PC-3 (cell line): ENCODE results near the gene SLC6A18. TPM values are rescaled to one million over a fixed set of nuclear protein-coding genes. Genes with fewer than 3 reads are reported as not detected.

Experiments used
- ATAC-seq: fragments of 200-7000 bp; cut with Tn5 transposase; 2 replicates; pipeline ENCODE4 v1.9.1; 2020; ENCODE audit warnings: mild to moderate bottlenecking, moderate library complexity
- BruUV-seq: library from RNA; stranded (reverse); fragments of 400-500 nt; replicated peaks from 2 replicates; lab custom pipeline; 2021; lab: Mats Ljungman, UMichigan
- CTCF ChIA-PET: fragments of 300-600 bp; sonication (Branson Sonifier 250); formaldehyde crosslinking; loops from one replicate; lab custom pipeline; 2022; ENCODE audit warnings: antibody characterized with exemption; lab: Charles Lee
- POLR2A ChIA-PET: fragments of 300-600 bp; sonication (Branson Sonifier 250); formaldehyde crosslinking; loops from one replicate; lab custom pipeline; 2022; ENCODE audit warnings: antibody characterized with exemption; ENCODE audit not compliant: unreplicated experiment; lab: Charles Lee
- DNase-seq: peaks from one replicate; pipeline ENCODE4 v3.0.0-alpha.2; 2015
- H2AFZ ChIP-seq: fragments of 300-600 bp; sonication (generic); 2 replicates; pipeline ENCODE4 v1.6.0; 2016; ENCODE audit warnings: antibody characterized with exemption, low read length
- H3F3A ChIP-seq: fragments of 300-600 bp; sonication (generic); one replicate; pipeline ENCODE4 v1.6.0; 2017; ENCODE audit warnings: antibody characterized with exemption, low read length, control low read depth, mild to moderate bottlenecking; ENCODE audit not compliant: unreplicated experiment
- H3K27ac ChIP-seq: fragments of 300-600 bp; sonication (generic); 2 replicates; pipeline ENCODE4 v1.5.1; 2016; ENCODE audit warnings: mild to moderate bottlenecking, low read length
- H3K27me3 ChIP-seq: fragments of 300-600 bp; sonication (generic); 2 replicates; pipeline ENCODE4 v1.6.1; 2016; ENCODE audit warnings: low read length, mixed read lengths
- H3K36me3 ChIP-seq: fragments of 300-600 bp; sonication (generic); 2 replicates; pipeline ENCODE4 v1.6.1; 2016; ENCODE audit warnings: low read depth, mixed run types, low read length, mixed read lengths
- H3K4me1 ChIP-seq: fragments of 300-600 bp; sonication (generic); 2 replicates; pipeline ENCODE4 v1.5.1; 2016; ENCODE audit warnings: low read length; ENCODE audit not compliant: insufficient read depth
- H3K4me2 ChIP-seq: fragments of 300-600 bp; sonication (generic); 2 replicates; pipeline ENCODE4 v1.6.0; 2016; ENCODE audit warnings: low read length
- H3K4me3 ChIP-seq: fragments of 300-600 bp; sonication (generic); 2 replicates; pipeline ENCODE4 v1.5.1; 2016; ENCODE audit warnings: mild to moderate bottlenecking, low read length, mixed read lengths
- H3K79me2 ChIP-seq: fragments of 300-600 bp; sonication (generic); 2 replicates; pipeline ENCODE4 v1.6.1; 2017; ENCODE audit warnings: low read length, mixed read lengths
- H3K9ac ChIP-seq: fragments of 300-600 bp; sonication (generic); 2 replicates; pipeline ENCODE4 v1.6.0; 2016; ENCODE audit warnings: mild to moderate bottlenecking, low read length
- H3K9me2 ChIP-seq: fragments of 300-600 bp; sonication (generic); replicated peaks from 2 replicates; pipeline ENCODE4 v1.6.1; 2016; ENCODE audit warnings: mixed run types, low read length, mixed read lengths
- H3K9me3 ChIP-seq: fragments of 300-600 bp; sonication (generic); 2 replicates; pipeline ENCODE4 v1.6.1; 2016; ENCODE audit warnings: low read length, mixed read lengths
- H4K20me1 ChIP-seq: fragments of 300-600 bp; sonication (generic); 2 replicates; pipeline ENCODE4 v1.6.1; 2016; ENCODE audit warnings: low read length, mixed read lengths
- EZH2 ChIP-seq: fragments of 300-600 bp; sonication (generic); IDR thresholded peaks from one replicate; pipeline ENCODE4 v1.6.1; 2017; ENCODE audit warnings: antibody characterized with exemption, mild to moderate bottlenecking, low read length; ENCODE audit not compliant: unreplicated experiment
- EZH2phosphoT487 ChIP-seq: fragments of 300-600 bp; sonication (generic); IDR thresholded peaks from 2 replicates; pipeline ENCODE4 v1.6.1; 2018; ENCODE audit warnings: mild to moderate bottlenecking, antibody characterized with exemption, low read length, borderline replicate concordance
- intact Hi-C: fragments of 100-400 bp; cut with micrococcal nuclease; formaldehyde crosslinking; loops from 2 replicates; pipeline ENCODE4 v1.9.0; 2023
- total RNA-seq: library from RNA; depleted of rRNA; stranded (reverse); fragments of >200 nt; gene quantifications from 2 replicates; pipeline ENCODE4 v1.2.3, GENCODE V29; 2014
- TF ChIP-seq, protein P1 (sequence below): fragments of 300-600 bp; sonication (generic); conservative IDR thresholded peaks from 2 replicates; pipeline ENCODE4 v1.5.1; 2017; ENCODE audit warnings: antibody characterized with exemption, low read depth, mild to moderate bottlenecking, low read length

Gene SLC6A18
- total RNA-seq, 1 experiment from 2014 or later: not detected

DNA sequence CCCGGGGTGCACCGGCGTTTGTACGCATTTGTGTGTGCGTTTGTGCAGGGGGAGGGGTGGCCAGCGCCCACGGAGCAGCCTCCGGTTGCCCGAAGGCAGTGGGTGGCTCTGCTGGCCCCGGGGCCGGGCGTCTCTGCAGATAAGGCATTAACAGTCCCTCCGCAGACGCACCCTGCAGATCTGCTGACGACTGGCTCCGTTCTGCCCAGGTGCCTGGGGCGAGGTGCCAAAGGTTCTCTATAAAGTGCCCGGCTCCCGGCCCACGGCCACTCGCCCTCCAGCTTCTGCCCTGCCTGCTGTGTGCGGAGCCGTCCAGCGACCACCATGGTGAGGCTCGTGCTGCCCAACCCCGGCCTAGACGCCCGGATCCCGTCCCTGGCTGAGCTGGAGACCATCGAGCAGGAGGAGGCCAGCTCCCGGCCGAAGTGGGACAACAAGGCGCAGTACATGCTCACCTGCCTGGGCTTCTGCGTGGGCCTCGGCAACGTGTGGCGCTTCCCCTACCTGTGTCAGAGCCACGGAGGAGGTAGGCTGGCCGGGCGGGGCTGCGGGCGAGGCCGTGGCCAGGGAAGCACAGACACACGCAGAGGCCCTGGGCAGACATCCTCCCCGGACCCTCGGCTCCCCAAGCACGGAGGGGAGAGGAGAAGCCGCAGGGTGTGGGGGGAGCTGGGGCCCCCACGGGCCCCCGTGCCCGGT is 23.7 kb upstream of the SLC6A18 start, which contains the start of gene SLC6A19:
Gene SLC6A19, plus strand, starts transcription at position 269 of the 699 bp plus-strand sequence. Its CDS starts 56 bp downstream, at position 325.
- Histone ChIP-seq H3K27me3 (peaks cover 36% of the 10 kb centered on the region), H3K4me2 (no peak within 1 kb of the TSS), H3K27ac (no peak within 1 kb of the TSS), H2AFZ (no peak within 1 kb of the TSS), H3F3A (no peaks in the 10 kb centered on the region), H3K9ac (no peak within 1 kb of the TSS), H3K79me2 (no peaks in the 10 kb centered on the region), H3K36me3 (no peaks in the 10 kb centered on the region), H3K4me1 (no peaks in the 10 kb centered on the region), H3K9me2 (no peaks in the 10 kb centered on the region), H4K20me1 (no peaks in the 10 kb centered on the region), H3K4me3 (no peak within 1 kb of the TSS), H3K9me3 (no peaks in the 10 kb centered on the region)
- ChIA-PET CTCF (no interaction called here), POLR2A (no interaction called here)
- TF ChIP-seq, protein P1, sequence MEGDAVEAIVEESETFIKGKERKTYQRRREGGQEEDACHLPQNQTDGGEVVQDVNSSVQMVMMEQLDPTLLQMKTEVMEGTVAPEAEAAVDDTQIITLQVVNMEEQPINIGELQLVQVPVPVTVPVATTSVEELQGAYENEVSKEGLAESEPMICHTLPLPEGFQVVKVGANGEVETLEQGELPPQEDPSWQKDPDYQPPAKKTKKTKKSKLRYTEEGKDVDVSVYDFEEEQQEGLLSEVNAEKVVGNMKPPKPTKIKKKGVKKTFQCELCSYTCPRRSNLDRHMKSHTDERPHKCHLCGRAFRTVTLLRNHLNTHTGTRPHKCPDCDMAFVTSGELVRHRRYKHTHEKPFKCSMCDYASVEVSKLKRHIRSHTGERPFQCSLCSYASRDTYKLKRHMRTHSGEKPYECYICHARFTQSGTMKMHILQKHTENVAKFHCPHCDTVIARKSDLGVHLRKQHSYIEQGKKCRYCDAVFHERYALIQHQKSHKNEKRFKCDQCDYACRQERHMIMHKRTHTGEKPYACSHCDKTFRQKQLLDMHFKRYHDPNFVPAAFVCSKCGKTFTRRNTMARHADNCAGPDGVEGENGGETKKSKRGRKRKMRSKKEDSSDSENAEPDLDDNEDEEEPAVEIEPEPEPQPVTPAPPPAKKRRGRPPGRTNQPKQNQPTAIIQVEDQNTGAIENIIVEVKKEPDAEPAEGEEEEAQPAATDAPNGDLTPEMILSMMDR: no peak
- TF ChIP-seq EZH2phosphoT487 (no peak), EZH2 (no peak)
- BruUV-seq: no TSS peak
- intact Hi-C loops: no loop called here
- DNase-seq (no peak), ATAC-seq (no peak)

DNA sequence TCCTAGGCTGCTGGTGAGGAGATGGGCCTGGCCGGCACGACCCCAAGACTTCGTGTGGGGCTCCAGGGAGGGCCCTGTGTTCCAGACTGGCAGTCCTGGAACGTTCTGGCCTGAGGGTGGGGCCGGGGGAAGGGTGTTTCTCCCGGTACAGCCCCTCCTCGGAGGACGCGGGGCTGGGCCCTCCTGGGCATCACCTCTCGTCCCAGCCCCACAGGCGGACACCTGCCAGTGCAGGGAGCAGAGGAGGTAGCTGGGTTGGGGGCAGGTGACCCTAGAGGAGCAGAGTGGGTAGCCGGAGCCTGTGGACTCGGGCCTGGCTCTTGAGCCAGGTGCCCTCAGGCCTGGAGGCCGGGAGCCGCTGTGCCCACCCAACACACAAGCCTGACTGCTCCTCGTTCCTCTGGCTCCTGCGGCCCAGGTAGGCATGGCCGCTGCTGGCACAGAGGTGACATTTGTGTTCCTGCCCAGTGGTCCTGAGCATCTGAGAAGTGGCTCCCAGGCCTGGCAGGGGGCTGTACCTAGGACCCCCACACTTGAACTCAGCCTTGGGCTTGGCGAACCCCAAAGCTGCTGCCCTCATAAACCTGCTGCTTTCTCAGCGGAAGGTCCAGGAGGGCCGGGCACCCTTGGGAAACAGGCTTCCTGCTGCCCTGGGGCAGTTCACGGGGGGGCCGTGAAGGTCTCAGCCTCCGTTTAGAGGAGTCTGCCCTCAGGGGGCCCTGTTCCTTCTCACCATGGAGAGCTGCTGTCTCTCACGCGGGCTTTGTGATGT is 23.0 kb upstream of the SLC6A18 start:
- no peaks in the 10 kb centered on the region for H3K9me2 ChIP-seq
- H3K79me2 ChIP-seq: no peaks in the 10 kb centered on the region
- H3K4me2 ChIP-seq: no peak overlapping the region
- DNase-seq (no peak), ATAC-seq (no peak)
- H3K4me3 ChIP-seq: no peak overlapping the region
- ChIA-PET CTCF (no interaction called here), POLR2A (no interaction called here)
- no TSS peak for BruUV-seq
- H3K27ac ChIP-seq: no peak overlapping the region
- no peak overlapping the region for H3K9ac ChIP-seq
- peaks cover 36% of the 10 kb centered on the region for H3K27me3 ChIP-seq
- no peaks in the 10 kb centered on the region for H3F3A ChIP-seq
- no peaks in the 10 kb centered on the region for H4K20me1 ChIP-seq
- H2AFZ ChIP-seq: no peak overlapping the region
- H3K36me3 ChIP-seq: no peaks in the 10 kb centered on the region
- TF ChIP-seq EZH2 (no peak), EZH2phosphoT487 (no peak)
- TF ChIP-seq, protein P1: no peak
- no peaks in the 10 kb centered on the region for H3K4me1 ChIP-seq
- intact Hi-C loops: no loop called here
- H3K9me3 ChIP-seq: no peaks in the 10 kb centered on the region

DNA sequence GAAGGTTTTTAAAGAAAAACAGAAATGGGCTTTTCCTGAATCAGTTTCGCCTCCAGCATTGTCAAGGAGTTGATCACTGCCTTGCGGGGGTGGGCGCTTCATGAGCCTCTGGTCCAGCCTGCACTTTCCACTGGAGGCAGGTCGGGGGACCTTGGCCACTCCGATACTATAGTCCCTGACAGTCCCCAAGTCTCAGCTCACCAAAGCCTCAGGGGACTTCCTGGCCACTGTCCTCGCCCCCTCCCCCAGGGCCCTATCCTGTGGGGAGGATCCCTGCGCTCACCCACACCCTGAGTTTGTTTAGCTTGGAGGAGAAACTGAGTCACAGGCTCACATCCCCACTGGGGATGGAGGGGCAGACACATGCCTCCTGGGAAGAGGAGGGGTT is 22.4 kb upstream of the SLC6A18 start:
- Histone ChIP-seq H3K79me2 (no peaks in the 10 kb centered on the region), H3K27ac (no peak overlapping the region), H3K4me2 (no peak overlapping the region), H3K9me2 (no peaks in the 10 kb centered on the region), H3K4me3 (no peak overlapping the region), H2AFZ (no peak overlapping the region), H3K4me1 (no peaks in the 10 kb centered on the region), H3K9ac (no peak overlapping the region), H3K9me3 (no peaks in the 10 kb centered on the region), H4K20me1 (no peaks in the 10 kb centered on the region), H3K36me3 (no peaks in the 10 kb centered on the region), H3K27me3 (peaks cover 36% of the 10 kb centered on the region), H3F3A (no peaks in the 10 kb centered on the region)
- POLR2A ChIA-PET: no interaction called here
- intact Hi-C loops: no loop called here
- CTCF ChIA-PET: no interaction called here
- ATAC-seq: no peak
- no peak for DNase-seq
- TF ChIP-seq EZH2phosphoT487: no peak
- TF ChIP-seq, protein P1: no peak
- no peak for TF ChIP-seq EZH2
- no TSS peak for BruUV-seq
